GM10266 (cell line): Measurements from ENCODE around the gene SSBP3.

Experiments
- DNase-seq: peaks from one replicate; pipeline ENCODE4 v3.0.0; 2012; ENCODE audit errors: extremely low spot score
- TF ChIP-seq, protein P1 (sequence below): IDR thresholded peaks from 2 replicates; pipeline ENCODE4 v1.5.1; 2012; ENCODE audit warnings: mild to moderate bottlenecking, low read depth; ENCODE audit not compliant: control insufficient read depth, insufficient read depth; ENCODE audit errors: missing control alignments

Gene SSBP3

DNA sequence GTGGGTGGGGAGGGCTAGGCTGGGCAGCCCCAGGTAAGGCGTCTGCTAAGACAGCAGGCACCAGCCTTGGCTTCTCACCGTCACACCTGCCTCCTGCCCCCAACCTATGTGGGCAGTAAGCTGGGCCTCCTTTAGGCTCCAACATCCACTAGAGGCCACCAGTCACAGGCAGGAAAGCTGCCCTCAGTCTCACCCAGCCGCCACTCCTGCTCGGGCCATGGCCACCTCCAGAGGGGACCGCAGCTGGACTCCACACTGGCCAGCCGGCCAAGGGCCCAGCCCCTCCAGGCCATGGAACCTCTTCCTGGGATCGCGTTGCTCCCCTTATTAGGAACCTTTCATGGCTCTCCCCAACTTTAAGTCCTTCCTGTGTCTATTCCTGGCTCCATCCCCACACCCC is 131.7 kb downstream of the SSBP3 start:
- TF ChIP-seq, protein P1, sequence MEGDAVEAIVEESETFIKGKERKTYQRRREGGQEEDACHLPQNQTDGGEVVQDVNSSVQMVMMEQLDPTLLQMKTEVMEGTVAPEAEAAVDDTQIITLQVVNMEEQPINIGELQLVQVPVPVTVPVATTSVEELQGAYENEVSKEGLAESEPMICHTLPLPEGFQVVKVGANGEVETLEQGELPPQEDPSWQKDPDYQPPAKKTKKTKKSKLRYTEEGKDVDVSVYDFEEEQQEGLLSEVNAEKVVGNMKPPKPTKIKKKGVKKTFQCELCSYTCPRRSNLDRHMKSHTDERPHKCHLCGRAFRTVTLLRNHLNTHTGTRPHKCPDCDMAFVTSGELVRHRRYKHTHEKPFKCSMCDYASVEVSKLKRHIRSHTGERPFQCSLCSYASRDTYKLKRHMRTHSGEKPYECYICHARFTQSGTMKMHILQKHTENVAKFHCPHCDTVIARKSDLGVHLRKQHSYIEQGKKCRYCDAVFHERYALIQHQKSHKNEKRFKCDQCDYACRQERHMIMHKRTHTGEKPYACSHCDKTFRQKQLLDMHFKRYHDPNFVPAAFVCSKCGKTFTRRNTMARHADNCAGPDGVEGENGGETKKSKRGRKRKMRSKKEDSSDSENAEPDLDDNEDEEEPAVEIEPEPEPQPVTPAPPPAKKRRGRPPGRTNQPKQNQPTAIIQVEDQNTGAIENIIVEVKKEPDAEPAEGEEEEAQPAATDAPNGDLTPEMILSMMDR, result no peak
- DNase-seq, result no peak

DNA sequence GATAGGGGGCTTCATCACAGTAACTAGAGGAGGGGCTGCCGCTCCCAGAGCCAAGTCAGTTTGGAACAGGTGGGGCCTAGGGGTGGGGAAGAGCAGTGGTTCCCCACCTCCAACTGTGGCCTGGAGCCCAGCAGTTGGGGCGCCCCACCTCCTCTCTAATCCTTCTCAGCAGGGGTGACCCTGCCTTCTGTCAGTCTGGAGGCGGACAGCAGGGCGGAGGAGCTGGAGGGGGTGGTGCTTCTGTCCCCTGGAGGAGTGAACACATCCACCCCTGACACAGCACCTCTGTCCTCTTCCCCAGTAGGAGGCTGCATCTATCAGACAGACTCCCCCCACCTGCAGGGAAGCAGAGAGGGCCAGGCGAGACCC is 132.4 kb downstream of the SSBP3 start:
- TF ChIP-seq, protein P1, result no peak
- no peak for DNase-seq

DNA sequence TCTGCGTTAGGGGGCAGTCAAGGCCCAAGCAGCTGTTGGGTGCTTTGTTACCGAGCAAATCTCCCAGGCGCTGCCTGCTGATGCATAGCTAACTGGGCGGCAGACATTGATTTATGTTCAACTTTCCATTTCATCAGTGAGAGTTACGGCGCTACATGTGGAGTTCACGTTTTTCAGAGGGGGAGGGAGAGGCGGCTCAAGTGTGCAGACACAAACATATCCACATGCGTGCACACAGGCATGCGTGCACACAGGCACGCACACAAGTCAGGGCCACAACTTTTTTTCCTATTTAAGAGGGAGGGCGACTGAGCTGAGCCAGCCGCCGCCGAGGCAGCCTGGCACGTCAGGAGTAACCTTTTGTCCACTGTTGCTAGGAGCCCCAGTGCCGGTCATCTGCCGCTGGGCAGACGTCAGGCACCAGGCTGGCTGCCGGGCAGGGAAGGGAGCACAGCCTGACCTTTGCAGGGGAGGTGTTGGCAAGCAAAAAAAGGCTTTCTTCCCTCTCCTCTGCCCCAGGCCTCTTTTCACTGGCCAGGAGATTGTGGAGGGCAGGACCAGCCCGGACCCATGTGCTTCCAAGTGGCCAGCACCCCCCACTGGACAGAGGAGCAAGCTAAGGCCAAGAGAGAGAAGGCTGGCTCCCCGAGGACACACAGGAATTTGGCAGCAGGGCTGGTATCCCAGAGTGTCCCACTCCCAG is 133.0 kb downstream of the SSBP3 start:
- DNase-seq, result no peak
- TF ChIP-seq, protein P1, result no peak

DNA sequence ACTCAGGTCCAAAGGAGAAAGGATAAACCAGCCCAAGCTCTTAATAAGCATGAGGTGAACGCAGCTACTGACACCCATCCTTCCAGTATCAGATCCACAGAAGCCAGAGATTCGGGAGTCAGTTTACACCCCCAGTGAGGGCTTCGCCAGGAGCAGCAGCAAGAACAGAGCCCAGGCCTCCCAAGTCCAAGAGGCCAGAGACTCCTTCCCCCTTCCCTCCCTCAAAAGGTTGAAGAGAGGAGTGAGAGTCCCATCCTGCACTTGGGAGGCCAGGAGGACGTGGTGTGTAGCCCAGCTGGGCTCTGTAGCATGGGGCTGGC is 133.5 kb downstream of the SSBP3 start:
- TF ChIP-seq, protein P1, result no peak

DNA sequence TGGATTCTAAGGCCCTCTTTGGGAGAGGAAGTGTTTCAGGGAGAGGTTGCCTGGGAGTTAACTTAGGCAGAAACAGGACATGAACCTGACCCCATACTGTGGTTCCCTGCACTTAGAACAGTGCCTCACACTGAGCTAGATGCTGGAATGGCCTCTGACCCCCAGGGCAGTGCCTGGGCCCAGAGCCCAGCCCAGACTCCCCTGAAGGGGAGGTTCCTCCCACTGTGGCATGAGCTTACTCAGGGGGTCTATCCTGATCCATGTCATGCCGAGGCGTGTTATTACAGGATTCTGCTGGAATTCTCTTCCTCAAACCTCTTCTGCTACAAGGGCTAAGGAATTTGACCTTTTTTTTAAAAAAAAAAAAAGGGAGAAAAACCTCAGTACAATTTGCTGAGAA is 134.1 kb downstream of the SSBP3 start:
- no peak for DNase-seq
- TF ChIP-seq, protein P1, result no peak

More for the DNA sequence above, 133.5 kb downstream of the SSBP3 start:
- DNase-seq, result no peak

DNA sequence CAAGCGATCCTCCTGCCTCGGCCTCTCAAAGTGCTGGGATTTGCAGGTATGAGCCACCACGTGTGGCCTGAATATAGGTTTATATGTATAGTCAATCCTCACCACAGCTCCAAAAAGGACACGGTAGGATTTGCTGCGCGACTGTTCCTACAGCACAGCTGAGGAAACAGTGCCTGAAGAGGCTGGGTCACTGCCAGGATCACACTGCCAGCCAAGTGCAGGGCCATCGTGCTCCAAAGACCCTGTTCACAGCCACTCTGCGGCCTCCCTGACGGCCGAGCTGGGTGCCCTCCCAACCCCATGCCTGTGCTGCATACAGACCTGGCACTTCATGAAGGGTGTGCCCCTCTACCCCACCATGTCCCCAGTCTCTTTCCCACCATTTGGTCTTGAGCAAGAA is 134.9 kb downstream of the SSBP3 start:
- no peak for DNase-seq
- TF ChIP-seq, protein P1, result no peak

DNA sequence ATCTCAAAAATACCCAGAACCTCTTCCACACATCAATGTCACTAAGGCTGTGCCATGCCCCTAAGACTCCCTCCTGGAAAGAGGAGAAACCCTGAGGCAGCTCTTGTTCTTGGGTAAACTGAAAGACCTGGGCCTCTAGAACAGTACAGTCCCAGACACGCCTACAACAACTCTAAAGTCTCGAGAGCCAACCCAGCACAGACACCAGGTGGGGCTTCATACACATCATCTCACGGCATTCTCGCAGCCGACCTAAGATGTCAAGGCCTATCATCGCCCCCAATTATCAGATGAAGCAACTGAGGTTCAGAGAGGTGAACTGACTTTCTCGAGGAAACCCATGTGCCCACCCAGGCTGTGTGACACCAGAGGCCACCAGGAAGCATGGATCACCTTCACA is 135.7 kb downstream of the SSBP3 start:
- TF ChIP-seq, protein P1, result no peak
- DNase-seq, result no peak
